GM21737 (cell line): ENCODE results near the gene FAAH.

Source experiments
- ATAC-seq: cut with Tn5 transposase; IDR thresholded peaks from one replicate; pipeline ENCODE4 v1.9.1; 2021; ENCODE audit warnings: mild to moderate bottlenecking, moderate library complexity; ENCODE audit not compliant: unreplicated experiment

The FAAH gene

GRCh38 chr1:46421739-46422138, 27.6 kb downstream of the FAAH start:
- no peak for ATAC-seq

DNA sequence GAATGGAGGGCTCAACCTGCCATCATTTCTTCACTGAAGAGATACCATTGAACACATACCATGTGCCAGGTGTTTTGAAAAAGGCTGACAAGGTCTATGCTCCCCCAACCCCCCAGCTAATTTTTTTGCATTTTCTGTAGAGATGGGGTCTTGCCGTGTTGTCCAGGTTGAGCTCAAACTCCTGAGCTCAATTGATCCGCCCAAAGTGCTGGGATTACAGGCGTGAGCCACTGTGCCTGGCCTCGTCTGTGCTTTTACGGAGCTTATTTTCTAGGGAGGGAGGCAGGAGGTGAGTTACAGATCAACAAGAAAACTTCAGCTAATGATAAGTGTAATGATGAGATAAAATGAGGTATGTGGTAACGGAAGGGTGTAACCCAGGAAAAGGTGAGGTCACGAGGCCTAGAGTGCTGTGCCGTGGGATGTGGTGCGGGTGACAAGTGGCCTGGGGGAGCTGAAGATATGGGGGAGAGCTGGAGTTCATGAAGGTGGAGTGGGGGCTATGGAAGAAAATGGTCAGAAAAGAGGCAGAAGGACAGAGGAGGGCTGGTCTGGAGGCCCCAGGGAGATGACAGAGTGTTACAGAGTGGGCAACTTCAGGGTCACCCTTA, 28.2 kb downstream of the FAAH start:
- no peak for ATAC-seq

DNA sequence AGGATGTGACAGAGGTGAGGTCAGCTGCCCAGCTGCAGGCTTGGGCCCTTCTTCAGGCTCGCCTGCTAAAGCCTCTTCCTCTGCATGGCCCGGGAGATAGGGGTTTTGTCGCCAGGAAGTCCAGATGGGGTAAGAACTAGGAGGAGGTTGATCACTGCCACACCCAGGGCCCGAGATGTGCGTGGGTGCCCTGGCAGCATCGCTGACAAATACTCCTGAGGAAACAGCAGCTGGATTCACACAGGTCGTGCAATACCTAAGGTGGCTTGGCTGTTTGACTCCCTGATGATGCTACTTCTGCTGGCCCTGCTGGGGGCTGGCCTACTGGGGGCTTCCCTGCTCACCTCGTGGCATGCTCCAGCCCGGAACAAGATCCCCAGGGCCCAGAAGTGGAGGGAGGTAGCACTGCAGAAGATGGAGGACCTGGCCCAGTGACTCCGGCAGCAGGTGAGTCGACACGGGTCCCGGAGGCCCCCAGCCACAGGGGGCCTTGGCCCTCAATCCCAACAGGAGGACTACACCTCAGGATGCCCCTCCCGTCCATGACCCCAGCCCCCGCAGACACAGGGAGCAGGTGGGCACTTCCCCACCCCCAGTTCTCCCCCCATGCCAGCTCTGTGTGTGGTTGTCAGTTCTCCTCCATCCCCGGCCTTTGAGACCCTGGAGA, 29.6 kb downstream of the FAAH start:
- no peak for ATAC-seq

DNA sequence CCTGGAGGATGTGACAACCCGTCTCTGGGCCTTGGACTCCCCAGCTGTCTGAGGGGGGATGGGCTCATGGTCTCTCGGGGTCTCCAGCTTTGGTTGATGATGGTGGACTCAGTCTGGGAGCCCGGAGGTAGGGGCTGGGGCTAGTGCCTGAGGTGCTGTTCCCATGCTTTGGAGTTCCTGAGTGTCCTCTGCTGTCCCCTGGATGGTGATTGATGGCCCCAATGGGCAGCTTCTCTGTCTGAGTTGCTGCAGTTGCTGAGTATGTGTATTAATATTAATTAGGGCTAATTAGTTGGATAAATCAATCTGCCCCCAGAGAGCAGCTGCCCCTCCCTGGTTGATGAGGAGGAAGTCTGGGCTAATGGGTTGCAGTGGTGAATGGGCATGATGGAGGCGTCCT, 30.6 kb downstream of the FAAH start:
- no peak for ATAC-seq

DNA sequence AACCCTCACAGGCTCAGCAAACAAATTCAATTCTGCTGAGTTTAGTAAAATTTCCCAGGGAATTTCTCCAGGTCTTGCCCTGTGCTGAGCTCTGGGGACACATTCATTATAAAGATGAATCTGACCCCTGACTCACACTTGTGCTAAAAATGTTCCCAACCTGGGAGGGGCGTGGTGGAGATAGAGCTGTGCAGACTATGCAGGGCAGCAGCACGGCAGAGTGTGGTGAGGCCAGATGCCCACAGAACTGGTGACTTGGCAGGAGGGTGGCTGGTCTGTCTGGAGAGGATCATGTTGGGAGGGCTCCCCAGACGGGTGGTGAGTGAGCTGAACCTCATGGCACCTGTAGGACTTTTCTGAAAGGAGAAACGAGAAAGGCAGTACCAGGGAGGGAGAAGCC, 31.6 kb downstream of the FAAH start:
- no peak for ATAC-seq

- no peak for ATAC-seq
Measured at GRCh38 chr1:46427541-46427940, 33.4 kb downstream of the FAAH start.

DNA sequence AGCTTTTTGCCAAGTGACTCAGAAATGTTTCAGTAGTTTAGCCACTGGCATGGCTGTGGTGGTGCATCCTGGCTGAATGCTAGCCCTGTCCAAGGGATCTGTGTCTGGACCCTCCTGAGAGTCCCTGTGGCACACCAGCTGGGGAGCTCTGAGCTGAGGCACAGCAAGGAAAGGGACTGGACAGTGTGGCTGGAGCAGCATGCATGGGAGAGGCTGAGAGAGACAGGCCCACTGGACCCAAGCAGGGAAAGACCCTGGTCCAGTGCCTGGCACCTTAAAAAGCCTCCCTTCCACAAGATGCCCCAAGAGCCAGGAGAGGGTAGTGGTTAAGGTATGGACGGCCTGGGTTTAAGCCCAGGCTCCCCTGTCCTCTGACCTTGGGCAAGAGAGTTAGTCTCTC, 35.3 kb downstream of the FAAH start:
- ATAC-seq = no peak

DNA sequence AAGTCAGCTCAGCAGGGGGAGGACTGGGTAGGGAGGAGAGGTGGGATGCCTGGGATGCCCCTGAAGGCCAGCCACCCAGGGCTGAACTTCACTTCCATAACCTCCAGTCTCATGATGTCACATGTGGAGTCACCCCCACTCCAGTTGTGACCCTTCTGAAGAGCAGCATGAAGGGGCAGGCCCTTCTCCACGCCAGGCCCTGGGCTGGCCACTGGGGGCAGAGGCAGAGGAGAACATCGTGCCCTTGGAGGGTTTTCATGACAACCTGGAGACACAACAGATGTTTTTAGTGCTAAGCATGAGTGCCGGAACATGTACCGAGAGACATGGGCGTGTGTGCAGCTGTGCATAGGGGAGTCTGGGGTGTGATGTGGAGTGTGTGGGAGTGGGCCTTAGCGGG, 37.6 kb downstream of the FAAH start:
- ATAC-seq = no peak

DNA sequence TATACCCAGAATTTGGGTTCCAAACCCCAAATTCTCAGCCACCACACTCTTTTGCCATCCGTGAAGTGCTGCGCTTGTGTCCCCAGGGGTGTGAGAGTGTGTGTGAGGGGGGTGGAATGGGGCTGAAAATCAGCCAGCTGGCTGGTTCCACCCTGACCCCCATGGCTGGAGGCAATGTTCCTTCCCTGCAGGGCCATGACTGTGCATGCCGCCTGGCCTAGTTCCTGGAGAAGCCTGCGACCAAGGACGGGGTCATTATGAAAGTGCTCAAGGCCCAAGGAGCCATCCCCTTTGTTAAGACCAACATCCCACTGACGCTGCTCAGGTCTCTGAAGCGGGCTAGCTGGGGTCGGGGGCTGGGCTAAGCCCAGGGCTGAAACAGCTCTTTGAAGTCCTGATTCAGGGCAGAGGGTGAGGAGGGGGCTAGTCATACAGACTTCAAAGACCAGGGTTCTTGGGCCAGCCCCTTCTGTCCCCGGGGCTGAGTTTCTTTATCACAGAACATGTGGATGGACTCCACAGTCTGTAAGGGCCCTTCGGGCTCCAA, 38.7 kb downstream of the FAAH start:
- ATAC-seq = no peak

DNA sequence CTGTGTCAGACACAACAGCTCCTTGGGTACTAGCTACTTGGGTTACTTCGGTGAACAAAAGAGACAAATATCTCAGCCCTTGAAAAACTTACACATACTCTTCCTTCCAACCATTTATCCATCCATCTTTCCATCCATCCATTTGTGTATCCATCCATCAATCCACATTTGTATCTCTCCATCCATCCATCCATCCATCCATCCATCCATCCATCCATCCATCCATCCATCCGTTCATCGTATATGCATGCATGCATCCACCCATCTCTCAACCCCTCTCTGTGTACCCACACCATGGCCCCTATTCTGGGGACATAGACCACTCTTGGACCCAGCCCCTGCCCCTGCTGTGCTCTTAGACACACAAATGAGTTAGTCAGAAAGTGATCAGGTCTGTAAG, 40.2 kb downstream of the FAAH start:
- no peak for ATAC-seq

DNA sequence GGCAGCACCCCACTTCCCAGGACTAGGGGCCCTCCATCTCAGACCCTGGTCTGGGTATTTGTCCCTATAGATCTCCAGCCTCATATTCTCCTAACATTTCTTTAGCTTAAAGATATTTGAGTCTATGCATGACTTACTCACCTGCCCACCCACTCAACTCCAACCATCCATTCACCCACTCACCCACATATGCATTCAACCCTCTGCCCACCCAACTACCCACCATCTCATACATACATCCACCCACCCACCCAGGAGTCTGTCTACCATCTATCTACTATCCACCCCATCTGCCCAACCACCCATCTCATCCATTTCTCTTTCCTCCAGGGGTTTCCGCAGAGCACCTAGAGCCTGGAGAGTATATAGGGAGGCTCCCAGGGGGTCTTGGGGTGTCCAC, 42.7 kb downstream of the FAAH start:
- no peak for ATAC-seq

- ATAC-seq = no peak
Measured at GRCh38 chr1:46437723-46438122, 43.6 kb downstream of the FAAH start.

GRCh38 chr1:46438346-46438745, 44.2 kb downstream of the FAAH start:
- no peak for ATAC-seq

DNA sequence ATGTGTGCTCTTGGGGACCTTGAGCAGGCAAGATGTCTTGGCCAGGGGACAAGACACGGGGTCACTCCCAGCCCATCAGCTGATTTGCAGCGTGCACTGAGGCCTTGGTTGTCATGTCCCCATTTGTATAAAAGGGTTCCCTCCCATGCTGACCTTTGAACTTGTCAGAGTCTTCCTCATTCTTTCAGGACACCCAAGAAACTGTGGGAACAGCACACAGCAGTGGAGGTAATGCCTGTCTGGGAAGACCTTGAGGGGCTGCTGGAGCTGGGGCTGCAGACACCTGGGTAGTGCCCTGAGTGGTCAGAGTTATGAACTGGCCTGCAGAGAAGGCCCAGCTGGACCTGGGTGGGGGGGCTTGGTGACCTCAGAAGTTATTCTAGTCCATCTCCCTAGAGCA, 46.4 kb downstream of the FAAH start:
- ATAC-seq = no peak

GRCh38 chr1:46442317-46443161, 48.4 kb downstream of the FAAH start:
- ATAC-seq = no peak

DNA sequence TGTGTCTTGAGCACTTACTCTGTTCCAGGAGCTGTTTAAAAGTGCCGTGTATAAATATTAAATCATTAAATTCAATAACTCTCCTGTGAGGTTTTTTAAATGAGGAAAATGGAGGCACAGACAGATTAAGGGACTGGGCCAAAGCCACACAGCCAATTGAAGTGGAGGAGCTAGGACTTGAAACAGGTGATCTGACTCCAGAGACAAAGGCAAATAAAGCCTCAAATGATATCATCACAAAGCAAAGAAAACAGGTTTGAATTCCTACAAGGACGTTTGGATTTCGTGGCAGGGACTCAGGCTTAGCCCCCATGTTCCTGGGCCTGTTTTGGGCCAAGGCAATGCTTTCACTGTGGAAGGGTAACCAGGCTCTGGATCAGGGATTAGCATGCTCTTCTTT, 50.3 kb downstream of the FAAH start:
- no peak for ATAC-seq

DNA sequence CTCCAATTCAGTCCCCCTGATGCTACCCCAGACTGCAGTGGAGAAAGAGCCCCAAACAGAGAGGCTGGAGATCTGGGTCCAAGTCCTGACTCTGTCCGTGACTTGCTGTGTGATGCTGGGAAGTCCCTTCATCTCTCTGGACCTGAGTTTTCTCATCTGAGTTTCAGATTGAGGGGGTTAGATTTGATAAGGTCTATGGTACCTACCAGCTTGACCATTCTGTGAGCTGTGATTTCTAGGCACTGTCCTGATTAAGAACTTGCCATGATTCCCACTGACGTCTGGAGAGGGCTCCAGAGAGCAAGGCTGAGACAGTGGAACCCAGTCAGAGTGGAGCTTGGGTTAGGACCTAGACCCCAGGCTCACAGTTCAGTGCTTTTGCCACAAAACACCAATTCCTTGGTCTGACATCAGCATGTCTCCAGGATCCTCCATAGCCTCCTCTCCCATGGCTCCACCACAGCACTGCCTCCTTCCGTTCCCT, 51.7 kb downstream of the FAAH start:
- no peak for ATAC-seq

- ATAC-seq = no peak
Measured at GRCh38 chr1:46446646-46447498, 52.8 kb downstream of the FAAH start.

- no peak for ATAC-seq
Measured at GRCh38 chr1:46447499-46448108, 53.5 kb downstream of the FAAH start.
